SK-N-SH treated with all-trans-retinoic acid at 6 μM for 48 hours (cell line): Measurements from ENCODE around the gene NFIB.

Source experiments
- ATAC-seq: fragments of 200-7000 bp; cut with Tn5 transposase; 3 replicates; pipeline ENCODE4 v1.9.1; 2020; ENCODE audit warnings: mild to moderate bottlenecking, moderate library complexity
- ARNTL ChIP-seq: fragments of 450-650 bp; formaldehyde crosslinking; IDR thresholded peaks from 2 replicates; pipeline ENCODE4 v1.5.0; 2020; ENCODE audit warnings: low read depth, mild to moderate bottlenecking, moderate library complexity, borderline replicate concordance
- BACH2 ChIP-seq: fragments of 250-450 bp; sonication (Bioruptor Pico); IDR thresholded peaks from 2 replicates; pipeline ENCODE4 v1.9.0; 2021; ENCODE audit warnings: mild to moderate bottlenecking, borderline replicate concordance
- CSDC2 ChIP-seq: fragments of 250-450 bp; sonication (Bioruptor Pico); IDR thresholded peaks from 2 replicates; pipeline ENCODE4 v1.5.0; 2020; ENCODE audit warnings: mild to moderate bottlenecking, moderate library complexity
- CSRNP3 ChIP-seq: fragments of 250-450 bp; sonication (Bioruptor Pico); IDR thresholded peaks from 2 replicates; pipeline ENCODE4 v1.5.1; 2021; ENCODE audit warnings: mild to moderate bottlenecking, moderate library complexity
- ESRRG ChIP-seq: fragments of 250-450 bp; sonication (Bioruptor Pico); IDR thresholded peaks from 2 replicates; pipeline ENCODE4 v1.6.1; 2021; ENCODE audit warnings: mild to moderate bottlenecking
- GLIS3 ChIP-seq: fragments of 250-450 bp; sonication (Bioruptor Pico); IDR thresholded peaks from 2 replicates; pipeline ENCODE4 v1.5.0; 2020; ENCODE audit warnings: mild to moderate bottlenecking, moderate library complexity
- ISL1 ChIP-seq: fragments of 250-450 bp; sonication (Bioruptor Pico); IDR thresholded peaks from 2 replicates; pipeline ENCODE4 v2.1.2; 2022; ENCODE audit warnings: mild to moderate bottlenecking, moderate library complexity
- PPARA ChIP-seq: fragments of 250-450 bp; sonication (Bioruptor Pico); IDR thresholded peaks from 2 replicates; pipeline ENCODE4 v1.5.0; 2020; ENCODE audit warnings: mild to moderate bottlenecking, borderline replicate concordance
- RARB ChIP-seq: fragments of 250-450 bp; sonication (Bioruptor Pico); IDR thresholded peaks from 2 replicates; pipeline ENCODE4 v1.8.0; 2021; ENCODE audit warnings: mild to moderate bottlenecking, moderate library complexity
- SNAI2 ChIP-seq: fragments of 250-450 bp; sonication (Bioruptor Pico); IDR thresholded peaks from 2 replicates; pipeline ENCODE4 v1.5.0; 2020; ENCODE audit warnings: mild to moderate bottlenecking, moderate library complexity
- TCF4 ChIP-seq: fragments of 250-450 bp; sonication (Bioruptor Pico); IDR thresholded peaks from 2 replicates; pipeline ENCODE4 v1.8.0; 2021; ENCODE audit warnings: mild to moderate bottlenecking, moderate library complexity, borderline replicate concordance
- TOX ChIP-seq: fragments of 250-450 bp; sonication (Bioruptor Pico); IDR thresholded peaks from 2 replicates; pipeline ENCODE4 v1.8.0; 2021; ENCODE audit warnings: mild to moderate bottlenecking, moderate library complexity, borderline replicate concordance
- TSHZ2 ChIP-seq: fragments of 250-450 bp; sonication (Bioruptor Pico); IDR thresholded peaks from 2 replicates; pipeline ENCODE4 v1.5.0; 2020; ENCODE audit warnings: mild to moderate bottlenecking, moderate library complexity
- ZC3H10 ChIP-seq: fragments of 250-450 bp; sonication (Bioruptor Pico); IDR thresholded peaks from 2 replicates; pipeline ENCODE4 v1.5.1; 2021; ENCODE audit warnings: mild to moderate bottlenecking, moderate library complexity
- ZFP3 ChIP-seq: fragments of 250-450 bp; sonication (Bioruptor Pico); IDR thresholded peaks from 2 replicates; pipeline ENCODE4 v1.5.0; 2020; ENCODE audit warnings: mild to moderate bottlenecking, moderate library complexity
- ZFP30 ChIP-seq: fragments of 450-650 bp; formaldehyde crosslinking; IDR thresholded peaks from 2 replicates; pipeline ENCODE4 v1.5.0; 2022; ENCODE audit warnings: mild to moderate bottlenecking, moderate library complexity
- ZNF70 ChIP-seq: fragments of 450-650 bp; formaldehyde crosslinking; IDR thresholded peaks from 2 replicates; pipeline ENCODE4 v1.5.0; 2020; ENCODE audit warnings: mild to moderate bottlenecking, moderate library complexity
- ZNF8 ChIP-seq: fragments of 450-650 bp; formaldehyde crosslinking; IDR thresholded peaks from 2 replicates; pipeline ENCODE4 v1.5.0; 2020; ENCODE audit warnings: mild to moderate bottlenecking, moderate library complexity
- TF ChIP-seq, protein P1 (sequence below): fragments of 250-450 bp; sonication (Bioruptor Pico); IDR thresholded peaks from 2 replicates; pipeline ENCODE4 v1.8.0; 2020; ENCODE audit warnings: mild to moderate bottlenecking, moderate library complexity, borderline replicate concordance
- TF ChIP-seq, protein P2 (sequence below): fragments of 250-450 bp; sonication (Bioruptor Pico); IDR thresholded peaks from 2 replicates; pipeline ENCODE4 v1.5.1; 2020; ENCODE audit warnings: low read depth, mild to moderate bottlenecking, moderate library complexity
- TF ChIP-seq, protein P3 (sequence below): fragments of 250-450 bp; sonication (Bioruptor Pico); IDR thresholded peaks from 2 replicates; pipeline ENCODE4 v1.8.0; 2021; ENCODE audit warnings: low read depth, mild to moderate bottlenecking, moderate library complexity, borderline replicate concordance

Gene NFIB

DNA sequence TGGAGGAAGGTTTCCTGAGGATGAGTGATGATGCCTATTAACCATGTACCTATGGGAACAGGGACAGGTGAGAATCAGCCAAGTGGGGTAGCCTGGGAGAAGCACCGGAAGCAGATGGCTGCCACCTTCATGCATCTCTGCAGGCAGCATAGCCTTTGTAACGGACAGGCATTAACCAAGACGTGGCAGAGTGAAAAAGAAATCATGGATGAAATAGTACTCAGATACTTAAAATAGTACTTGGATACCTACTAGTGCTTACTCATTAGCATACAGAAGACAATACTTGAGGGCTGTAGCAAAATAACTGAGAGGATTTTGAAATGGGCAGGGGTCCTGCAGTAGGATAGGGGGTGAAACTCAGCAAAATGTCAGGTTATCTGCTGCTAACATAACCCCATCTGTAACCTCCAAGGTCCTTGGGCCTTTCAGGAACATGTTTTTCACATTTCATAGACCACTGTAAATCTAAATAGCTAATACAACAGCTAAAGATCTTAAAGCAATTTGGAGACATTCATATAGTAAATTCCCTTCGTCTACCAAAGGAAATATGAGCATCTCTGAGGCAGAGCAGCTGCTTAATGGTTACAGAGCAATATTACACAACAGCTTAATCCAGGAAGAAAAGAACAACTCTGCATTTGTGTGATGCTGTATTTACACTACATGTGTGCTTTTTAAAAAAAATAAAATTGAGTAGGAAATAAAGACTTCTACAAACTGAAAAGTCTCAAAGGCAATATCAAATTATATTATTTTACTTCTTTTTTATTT lies 154.3 kb downstream of the NFIB start:
- TF ChIP-seq ARNTL (CRISPR knock-in tag) = no peak
- TF ChIP-seq TOX = no peak
- no peak for TF ChIP-seq TSHZ2 (CRISPR knock-in tag)
- TF ChIP-seq CSRNP3 (CRISPR knock-in tag) = no peak
- no peak for TF ChIP-seq ZFP30 (CRISPR knock-in tag)
- TF ChIP-seq ZFP3 = no peak
- TF ChIP-seq, protein P1, sequence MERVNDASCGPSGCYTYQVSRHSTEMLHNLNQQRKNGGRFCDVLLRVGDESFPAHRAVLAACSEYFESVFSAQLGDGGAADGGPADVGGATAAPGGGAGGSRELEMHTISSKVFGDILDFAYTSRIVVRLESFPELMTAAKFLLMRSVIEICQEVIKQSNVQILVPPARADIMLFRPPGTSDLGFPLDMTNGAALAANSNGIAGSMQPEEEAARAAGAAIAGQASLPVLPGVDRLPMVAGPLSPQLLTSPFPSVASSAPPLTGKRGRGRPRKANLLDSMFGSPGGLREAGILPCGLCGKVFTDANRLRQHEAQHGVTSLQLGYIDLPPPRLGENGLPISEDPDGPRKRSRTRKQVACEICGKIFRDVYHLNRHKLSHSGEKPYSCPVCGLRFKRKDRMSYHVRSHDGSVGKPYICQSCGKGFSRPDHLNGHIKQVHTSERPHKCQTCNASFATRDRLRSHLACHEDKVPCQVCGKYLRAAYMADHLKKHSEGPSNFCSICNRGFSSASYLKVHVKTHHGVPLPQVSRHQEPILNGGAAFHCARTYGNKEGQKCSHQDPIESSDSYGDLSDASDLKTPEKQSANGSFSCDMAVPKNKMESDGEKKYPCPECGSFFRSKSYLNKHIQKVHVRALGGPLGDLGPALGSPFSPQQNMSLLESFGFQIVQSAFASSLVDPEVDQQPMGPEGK (CRISPR knock-in tag) = no peak
- TF ChIP-seq BACH2 = no peak
- TF ChIP-seq ZC3H10 (CRISPR knock-in tag) = no peak
- no peak for TF ChIP-seq RARB (CRISPR knock-in tag)
- no peak for TF ChIP-seq ZNF70
- TF ChIP-seq ZNF8 = no peak
- TF ChIP-seq CSDC2 (CRISPR knock-in tag) = no peak
- ATAC-seq = no peak

DNA sequence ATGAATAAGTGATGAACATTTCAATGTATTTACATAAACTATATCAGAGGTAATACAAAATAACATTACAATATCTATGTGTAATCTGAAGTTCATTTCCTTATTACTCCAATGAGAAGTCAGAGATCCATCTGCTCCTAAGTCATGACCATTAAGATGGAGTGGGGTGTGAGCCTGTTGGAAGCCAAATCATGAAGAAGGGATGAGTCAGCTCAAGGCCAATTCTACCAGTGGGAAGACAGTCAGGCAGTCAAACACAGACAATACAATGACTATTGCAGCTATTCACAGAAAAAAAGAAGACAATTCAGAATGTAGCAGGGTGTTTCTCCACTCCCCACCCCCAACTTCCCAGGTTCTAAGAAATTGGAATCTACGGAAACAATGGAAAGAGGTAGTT lies 155.0 kb downstream of the NFIB start:
- ATAC-seq = peak; percentile 51; the same call in 2 of the 3 replicates
- TF ChIP-seq ARNTL (CRISPR knock-in tag) = no peak
- no peak for TF ChIP-seq ZC3H10 (CRISPR knock-in tag)
- TF ChIP-seq ESRRG (CRISPR knock-in tag) = no peak
- TF ChIP-seq, protein P2, sequence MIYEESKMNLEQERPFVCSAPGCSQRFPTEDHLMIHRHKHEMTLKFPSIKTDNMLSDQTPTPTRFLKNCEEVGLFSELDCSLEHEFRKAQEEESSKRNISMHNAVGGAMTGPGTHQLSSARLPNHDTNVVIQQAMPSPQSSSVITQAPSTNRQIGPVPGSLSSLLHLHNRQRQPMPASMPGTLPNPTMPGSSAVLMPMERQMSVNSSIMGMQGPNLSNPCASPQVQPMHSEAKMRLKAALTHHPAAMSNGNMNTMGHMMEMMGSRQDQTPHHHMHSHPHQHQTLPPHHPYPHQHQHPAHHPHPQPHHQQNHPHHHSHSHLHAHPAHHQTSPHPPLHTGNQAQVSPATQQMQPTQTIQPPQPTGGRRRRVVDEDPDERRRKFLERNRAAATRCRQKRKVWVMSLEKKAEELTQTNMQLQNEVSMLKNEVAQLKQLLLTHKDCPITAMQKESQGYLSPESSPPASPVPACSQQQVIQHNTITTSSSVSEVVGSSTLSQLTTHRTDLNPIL = no peak

GRCh38 chr9:14158136-14158813 lies 155.7 kb downstream of the NFIB start:
- ATAC-seq = no peak
- TF ChIP-seq, protein P3, sequence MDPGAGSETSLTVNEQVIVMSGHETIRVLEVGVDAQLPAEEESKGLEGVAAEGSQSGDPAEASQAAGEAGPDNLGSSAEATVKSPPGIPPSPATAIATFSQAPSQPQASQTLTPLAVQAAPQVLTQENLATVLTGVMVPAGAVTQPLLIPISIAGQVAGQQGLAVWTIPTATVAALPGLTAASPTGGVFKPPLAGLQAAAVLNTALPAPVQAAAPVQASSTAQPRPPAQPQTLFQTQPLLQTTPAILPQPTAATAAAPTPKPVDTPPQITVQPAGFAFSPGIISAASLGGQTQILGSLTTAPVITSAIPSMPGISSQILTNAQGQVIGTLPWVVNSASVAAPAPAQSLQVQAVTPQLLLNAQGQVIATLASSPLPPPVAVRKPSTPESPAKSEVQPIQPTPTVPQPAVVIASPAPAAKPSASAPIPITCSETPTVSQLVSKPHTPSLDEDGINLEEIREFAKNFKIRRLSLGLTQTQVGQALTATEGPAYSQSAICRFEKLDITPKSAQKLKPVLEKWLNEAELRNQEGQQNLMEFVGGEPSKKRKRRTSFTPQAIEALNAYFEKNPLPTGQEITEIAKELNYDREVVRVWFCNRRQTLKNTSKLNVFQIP = no peak
- TF ChIP-seq TCF4 (CRISPR knock-in tag) (no peak), GLIS3 (CRISPR knock-in tag) (no peak), ZFP30 (CRISPR knock-in tag) (no peak), CSRNP3 (CRISPR knock-in tag) (no peak), SNAI2 (no peak), PPARA (CRISPR knock-in tag) (no peak), ESRRG (CRISPR knock-in tag) (no peak), TOX (no peak), ZNF8 (no peak), ZC3H10 (CRISPR knock-in tag) (no peak), RARB (CRISPR knock-in tag) (no peak), ISL1 (CRISPR knock-in tag) (no peak), ZFP3 (no peak)
- TF ChIP-seq, protein P1 (CRISPR knock-in tag) = no peak
